ENCODE data around the gene ATRAID. TPM values are rescaled to one million over a fixed set of nuclear protein-coding genes. Genes with fewer than 3 reads are reported as not detected.
A peak's percentile ranks its signal among the peaks of the same experiment; 100 is the strongest.

Gene ATRAID
- total RNA-seq, 6 donors from 2014 or later, result 53.4 to 126 (median 112) TPM

DNA sequence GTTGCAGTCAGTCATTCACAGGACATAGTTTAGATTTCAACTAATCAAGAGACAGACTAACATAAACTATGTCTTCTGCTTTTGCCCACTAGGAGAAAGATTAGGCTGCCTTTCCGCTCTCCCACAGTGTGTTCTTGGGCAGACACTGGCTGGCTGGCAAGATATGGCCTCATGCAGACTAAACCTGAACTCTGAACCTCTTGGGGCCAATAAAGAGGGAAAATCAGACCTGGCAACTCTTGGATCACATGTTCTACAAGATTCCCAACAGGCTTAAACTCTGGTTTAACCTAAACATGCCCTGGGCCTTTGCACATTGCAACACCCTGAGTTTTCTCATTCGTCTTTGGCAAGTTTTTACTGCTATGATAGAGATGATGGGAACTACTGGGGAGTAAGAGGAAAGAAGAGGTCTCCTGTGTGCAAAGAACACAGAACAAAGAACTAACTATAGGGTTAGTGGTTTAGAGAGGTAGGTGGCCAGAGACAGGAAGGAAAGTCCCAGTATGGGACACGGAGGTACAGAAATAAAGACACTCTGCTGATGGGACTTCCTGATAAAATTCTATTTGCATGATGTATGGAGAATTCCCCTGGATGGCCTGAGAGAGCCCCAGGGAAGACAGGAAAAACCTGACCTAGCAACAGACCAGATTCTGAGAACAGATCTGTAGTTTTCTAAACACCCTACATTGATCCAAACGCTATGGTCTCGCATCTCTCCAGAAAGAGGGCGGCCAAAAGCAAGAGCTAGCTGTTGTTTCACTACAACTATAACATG lies 2.0 kb upstream of the ATRAID start:
- H3K9me3 ChIP-seq, result no peaks in the 10 kb centered on the region
- DNase-seq (no peak), ATAC-seq (ENCODE audit: low FRiP score in 2 of 2) (no peak)
- 81 to 85% methylated on average over 6 of the region's 6 CpGs for WGBS, 2 donors
- H3K27ac ChIP-seq, result no peak overlapping the region
- TF ChIP-seq EP300 (IDR thresholded peaks at IDR 0.05) (no peak), POLR2AphosphoS5 (IDR thresholded peaks at IDR 0.05) (no peak), POLR2A (IDR thresholded peaks at IDR 0.05) (no peak), CTCF (IDR thresholded peaks at IDR 0.05) (no peak)
- peaks cover 0 to 40% (median 36%) of the 10 kb centered on the region in 4 donors for H3K36me3 ChIP-seq
- H3K4me1 ChIP-seq, result peaks cover 12 to 20% (median 14%) of the 10 kb centered on the region in 4 donors
- H3K27me3 ChIP-seq, result no peaks in the 10 kb centered on the region
- H3K4me3 ChIP-seq, result no peak overlapping the region

GRCh38 chr2:27211241-27211942 lies 449 bp upstream of the ATRAID start:
- peak overlapping the region; percentile 68 to 89 (median 84) for H3K4me3 ChIP-seq
- no peaks in the 10 kb centered on the region for H3K9me3 ChIP-seq
- no peak for DNase-seq
- peaks cover 0 to 33% (median 22%) of the 10 kb centered on the region in 4 donors for H3K36me3 ChIP-seq
- no peak for ATAC-seq (ENCODE audit: low FRiP score in 2 of 2)
- peak overlapping the region; percentile 95 to 100 (median 98) for H3K27ac ChIP-seq
- H3K27me3 ChIP-seq, result no peaks in the 10 kb centered on the region
- 4% methylated on average over 25 to 30 of the region's 48 CpGs for WGBS, 2 donors
- H3K4me1 ChIP-seq, result peaks cover 12 to 20% (median 14%) of the 10 kb centered on the region in 4 donors
- TF ChIP-seq POLR2A (IDR thresholded peaks at IDR 0.05) (no peak), EP300 (IDR thresholded peaks at IDR 0.05) (no peak), CTCF (IDR thresholded peaks at IDR 0.05) (no peak), POLR2AphosphoS5 (IDR thresholded peaks at IDR 0.05) (no peak)

GRCh38 chr2:27212626-27213471 lies 1.0 kb downstream of the ATRAID start:
- Histone ChIP-seq H3K27me3 (no peaks in the 10 kb centered on the region), H3K36me3 (peaks cover 0 to 19% (median 8%) of the 10 kb centered on the region in 4 donors), H3K4me1 (peaks cover 15 to 30% (median 22%) of the 10 kb centered on the region in 4 donors), H3K9me3 (no peaks in the 10 kb centered on the region), H3K27ac (peak overlapping the region; percentile 95 to 100 (median 98)), H3K4me3 (peak overlapping the region; percentile 68 to 89 (median 84))
- WGBS, 2 donors, result 7 to 8% methylated on average over 34 of the region's 34 CpGs
- TF ChIP-seq POLR2AphosphoS5 (IDR thresholded peaks at IDR 0.05), result no peak
- no peak for TF ChIP-seq EP300 (IDR thresholded peaks at IDR 0.05)
- no peak for TF ChIP-seq CTCF (IDR thresholded peaks at IDR 0.05)
- no peak for TF ChIP-seq POLR2A (IDR thresholded peaks at IDR 0.05)
- DNase-seq, result no peak
- peak; percentile 14 to 52 for ATAC-seq (ENCODE audit: low FRiP score in 2 of 2)

- peaks cover 0 to 15% (median 0%) of the 10 kb centered on the region in 4 donors for H3K36me3 ChIP-seq
- no peak for ATAC-seq (ENCODE audit: low FRiP score in 2 of 2)
- H3K27ac ChIP-seq, result no peak overlapping the region
- 91 to 93% methylated on average over 3 of the region's 3 CpGs for WGBS, 2 donors
- H3K27me3 ChIP-seq, result no peaks in the 10 kb centered on the region
- peaks cover 21 to 37% (median 26%) of the 10 kb centered on the region in 4 donors for H3K4me1 ChIP-seq
- TF ChIP-seq EP300 (IDR thresholded peaks at IDR 0.05) (no peak), CTCF (IDR thresholded peaks at IDR 0.05) (no peak), POLR2A (IDR thresholded peaks at IDR 0.05) (no peak), POLR2AphosphoS5 (IDR thresholded peaks at IDR 0.05) (no peak)
- H3K4me3 ChIP-seq, result no peak overlapping the region
- no peaks in the 10 kb centered on the region for H3K9me3 ChIP-seq
- DNase-seq, result no peak
Observed at GRCh38 chr2:27214941-27215340, 3.1 kb downstream of the ATRAID start.

Data from upper lobe of left lung (tissue), 6 donors.